Forelimb muscle (tissue), 1 donor: ENCODE results near the gene TMEM44. TPM values are rescaled to one million over a fixed set of nuclear protein-coding genes. Genes with fewer than 3 reads are reported as not detected.
"Not testable (repeated sequence)": the region's sequence is repeated elsewhere in the genome, so short reads cannot be mapped to it uniquely, and the experiment has no call there.

ENCODE experiments used
- DNase-seq: peaks from one replicate; pipeline ENCODE4 v3.0.0-alpha.2; 2013; ENCODE audit warnings: low read depth
- polyA plus RNA-seq: library from polyadenylated mRNA; unstranded; fragments of 120-200 nt; gene quantifications from one replicate; pipeline ENCODE4 v1.2.1, GENCODE V29; 2013; ENCODE audit not compliant: insufficient read length

Gene TMEM44
- polyA plus RNA-seq, 1 donor, result 26.7 TPM

- DNase-seq, result no peak
Measured at GRCh38 chr3:194556086-194557056, 76.8 kb downstream of the TMEM44 start.

GRCh38 chr3:194555175-194556062 is 77.8 kb downstream of the TMEM44 start:
- DNase-seq, result no peak

GRCh38 chr3:194554473-194555123 is 78.6 kb downstream of the TMEM44 start:
- DNase-seq, result no peak

- no peak for DNase-seq
Measured at GRCh38 chr3:194552327-194552949, 80.8 kb downstream of the TMEM44 start.

- no peak for DNase-seq
Measured at GRCh38 chr3:194549853-194550252, 83.4 kb downstream of the TMEM44 start.

GRCh38 chr3:194548346-194549321 is 84.6 kb downstream of the TMEM44 start:
- no peak for DNase-seq

GRCh38 chr3:194547042-194547441 is 86.2 kb downstream of the TMEM44 start:
- no peak for DNase-seq

- DNase-seq, result not testable (repeated sequence)
Measured at GRCh38 chr3:194545538-194545937, 87.7 kb downstream of the TMEM44 start.

GRCh38 chr3:194543550-194543949 is 89.7 kb downstream of the TMEM44 start:
- no peak for DNase-seq

- no peak for DNase-seq
Measured at GRCh38 chr3:194541483-194541882, 91.7 kb downstream of the TMEM44 start.

- no peak for DNase-seq
Measured at GRCh38 chr3:194540274-194540905, 92.8 kb downstream of the TMEM44 start.

GRCh38 chr3:194539498-194539897 is 93.7 kb downstream of the TMEM44 start:
- DNase-seq, result no peak

- DNase-seq, result no peak
Measured at GRCh38 chr3:194537732-194538247, 95.4 kb downstream of the TMEM44 start.

Other genes with a start within 250 kb of the TMEM44 start
- gene GP5, start 234.2 kb downstream of the TMEM44 start, polyA plus RNA-seq, result 0.35 TPM
- 22.6 TPM for gene ATP13A3, start 146.4 kb downstream of the TMEM44 start, polyA plus RNA-seq
- gene LSG1, start 38.8 kb upstream of the TMEM44 start, polyA plus RNA-seq, result 24.9 TPM
- gene FAM43A, start 52.5 kb upstream of the TMEM44 start, polyA plus RNA-seq, result 15.0 TPM